ENCODE measurements around the gene KRTAP22-2. TPM values are rescaled to one million over a fixed set of nuclear protein-coding genes. Genes with fewer than 3 reads are reported as not detected.

KRTAP22-2 gene
- total RNA-seq (2022) (not detected in 2 replicates), Bru-seq, nascent RNA (not detected), BruChase-seq, experiment 1, labeled RNA remaining after a 2-hour chase (not detected), BruChase-seq, experiment 2, labeled RNA remaining after a 6-hour chase (not detected)
- long read RNA-seq = 0 reads

DNA sequence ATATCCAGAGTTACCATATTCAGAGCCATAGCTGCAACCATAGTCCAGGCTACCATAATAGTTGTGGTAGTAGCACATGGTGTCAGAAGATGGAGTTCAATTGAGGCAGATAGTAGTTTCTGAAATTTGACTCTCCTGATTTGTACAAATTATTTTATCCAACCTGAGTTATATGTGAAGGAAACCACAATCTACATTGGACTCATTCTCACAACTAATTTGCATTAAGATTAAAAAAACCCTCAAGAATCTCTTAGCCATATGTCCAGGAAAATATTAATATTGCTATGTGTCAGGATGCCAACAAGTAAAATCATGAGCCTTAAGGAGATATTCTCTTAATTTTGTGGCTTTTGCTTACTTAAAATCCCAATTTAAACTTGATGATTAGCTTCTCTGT is at the start of gene KRTAP22-2:
KRTAP22-2 (minus strand) TSS at position 101 of the 400 bp plus-strand sequence.
- BruUV-seq (replicated peaks) = no TSS peak
- Mint-ChIP-seq H3K36me3 (ENCODE audit: insufficient read depth, unreplicated experiment) (no peaks in the 10 kb centered on the region), H3K27me3 (ENCODE audit: insufficient read depth, unreplicated experiment) (peaks cover 4% of the 10 kb centered on the region), H3K27ac (ENCODE audit: unreplicated experiment) (no peak within 1 kb of the TSS), H3K9me3 (ENCODE audit: unreplicated experiment) (no peaks in the 10 kb centered on the region), H3K4me3 (ENCODE audit: unreplicated experiment) (no peak within 1 kb of the TSS), H3K4me1 (ENCODE audit: low read depth, unreplicated experiment) (no peaks in the 10 kb centered on the region)
- DNase-seq = no peak
- no peak for TF ChIP-seq CTCF (IDR thresholded peaks at IDR 0.05; ENCODE audit: insufficient read depth in 1 of 2, low read depth in 1 of 2, low read length in 1 of 2, severe bottlenecking in 1 of 2, unreplicated experiment in 1 of 2)
- H3K9me3 ChIP-seq = no peaks in the 10 kb centered on the region
- H3K36me3 ChIP-seq (ENCODE audit: control insufficient read depth, insufficient read depth, low read length) = no peaks in the 10 kb centered on the region
- ChIA-PET CTCF (no interaction called here), POLR2A (no interaction called here)
- no peak within 1 kb of the TSS for H3K4me3 ChIP-seq (ENCODE audit: low read depth, low read length)
- H3K27me3 ChIP-seq (replicated peaks; ENCODE audit: control insufficient read depth, insufficient read depth, low read length) = no peaks in the 10 kb centered on the region
- intact Hi-C loops (cut with micrococcal nuclease; ENCODE audit: unreplicated experiment) = no loop called here
- H3K4me1 ChIP-seq = no peaks in the 10 kb centered on the region

- H3K27me3 Mint-ChIP-seq (ENCODE audit: insufficient read depth, unreplicated experiment) = no peaks in the 10 kb centered on the region
- no peaks in the 10 kb centered on the region for H3K4me1 Mint-ChIP-seq (ENCODE audit: low read depth, unreplicated experiment)
- Histone ChIP-seq H3K4me3 (ENCODE audit: low read depth, low read length) (no peak overlapping the region), H3K36me3 (ENCODE audit: control insufficient read depth, insufficient read depth, low read length) (no peaks in the 10 kb centered on the region), H3K27me3 (replicated peaks; ENCODE audit: control insufficient read depth, insufficient read depth, low read length) (no peaks in the 10 kb centered on the region), H3K4me1 (no peaks in the 10 kb centered on the region), H3K9me3 (no peaks in the 10 kb centered on the region)
- no peak for TF ChIP-seq CTCF (IDR thresholded peaks at IDR 0.05; ENCODE audit: insufficient read depth in 1 of 2, low read depth in 1 of 2, low read length in 1 of 2, severe bottlenecking in 1 of 2, unreplicated experiment in 1 of 2)
- H3K9me3 Mint-ChIP-seq (ENCODE audit: unreplicated experiment) = no peaks in the 10 kb centered on the region
- H3K36me3 Mint-ChIP-seq (ENCODE audit: insufficient read depth, unreplicated experiment) = no peaks in the 10 kb centered on the region
- DNase-seq = no peak
- intact Hi-C loops (cut with micrococcal nuclease; ENCODE audit: unreplicated experiment) = no loop called here
- POLR2A ChIA-PET = no interaction called here
- H3K27ac Mint-ChIP-seq (ENCODE audit: unreplicated experiment) = no peak overlapping the region
- no peak overlapping the region for H3K4me3 Mint-ChIP-seq (ENCODE audit: unreplicated experiment)
- no TSS peak for BruUV-seq (replicated peaks)
- CTCF ChIA-PET = no interaction called here
Observed at GRCh38 chr21:30638686-30639085, 48.5 kb upstream of the KRTAP22-2 start.

- intact Hi-C loops (cut with micrococcal nuclease; ENCODE audit: unreplicated experiment) = no loop called here
- Histone ChIP-seq H3K4me1 (no peaks in the 10 kb centered on the region), H3K4me3 (ENCODE audit: low read depth, low read length) (no peak within 1 kb of the TSS), H3K27me3 (replicated peaks; ENCODE audit: control insufficient read depth, insufficient read depth, low read length) (no peaks in the 10 kb centered on the region), H3K36me3 (ENCODE audit: control insufficient read depth, insufficient read depth, low read length) (no peaks in the 10 kb centered on the region), H3K9me3 (no peaks in the 10 kb centered on the region)
- no peaks in the 10 kb centered on the region for H3K9me3 Mint-ChIP-seq (ENCODE audit: unreplicated experiment)
- DNase-seq = no peak
- no peak within 1 kb of the TSS for H3K27ac Mint-ChIP-seq (ENCODE audit: unreplicated experiment)
- H3K4me1 Mint-ChIP-seq (ENCODE audit: low read depth, unreplicated experiment) = no peaks in the 10 kb centered on the region
- ChIA-PET CTCF (no interaction called here), POLR2A (no interaction called here)
- no peaks in the 10 kb centered on the region for H3K36me3 Mint-ChIP-seq (ENCODE audit: insufficient read depth, unreplicated experiment)
- H3K4me3 Mint-ChIP-seq (ENCODE audit: unreplicated experiment) = no peak within 1 kb of the TSS
- no peak for TF ChIP-seq CTCF (IDR thresholded peaks at IDR 0.05; ENCODE audit: insufficient read depth in 1 of 2, low read depth in 1 of 2, low read length in 1 of 2, severe bottlenecking in 1 of 2, unreplicated experiment in 1 of 2)
- H3K27me3 Mint-ChIP-seq (ENCODE audit: insufficient read depth, unreplicated experiment) = peaks cover 3% of the 10 kb centered on the region
- BruUV-seq (replicated peaks) = no TSS peak
Observed at GRCh38 chr21:30634906-30635305, 44.7 kb upstream of the KRTAP22-2 start, which contains the start of gene KRTAP20-2. TSS of gene KRTAP20-2 (plus strand) at chr21:30635206. CDS start at chr21:30635264, 58 bp downstream.
